Endothelial cell of umbilical vein (primary cell): Measurements from ENCODE around the gene DIPK1C. TPM values are rescaled to one million over a fixed set of nuclear protein-coding genes. Genes with fewer than 3 reads are reported as not detected.

Experiments used
- BruUV-seq: library from RNA; stranded (reverse); fragments of 400-500 nt; replicated peaks from 2 replicates; lab custom pipeline; 2021; lab: Mats Ljungman, UMichigan
- CTCF ChIA-PET: fragments of 300-600, 350-600 bp; sonication (Branson Sonifier 250); formaldehyde crosslinking; loops from one replicate; lab custom pipeline; 2021; ENCODE audit warnings: antibody characterized with exemption, inconsistent platforms; lab: Charles Lee
- POLR2A ChIA-PET: fragments of 300-600, 350-600 bp; sonication (Branson Sonifier 250); formaldehyde crosslinking; loops from one replicate; lab custom pipeline; 2021; ENCODE audit warnings: antibody characterized with exemption, inconsistent platforms; lab: Charles Lee
- DNase-seq: peaks from one replicate; pipeline ENCODE4 v3.0.0-alpha.2; 2011; ENCODE audit warnings: low read depth, low spot score
- FAIRE-seq: peaks from 2 replicates; lab custom pipeline; 2011; peaks lifted over from hg19 to GRCh38; lab: Jason Lieb, UNC
- H2AFZ ChIP-seq: 2 replicates; pipeline ENCODE4 v1.6.0; 2012; ENCODE audit warnings: low read depth, low read length, control low read depth, inconsistent platforms
- H3K27ac ChIP-seq: 2 replicates; pipeline ENCODE4 v1.5.1; 2011; ENCODE audit warnings: low read depth, mild to moderate bottlenecking, control low read depth, low read length, moderate library complexity; ENCODE audit not compliant: insufficient read depth
- H3K27me3 ChIP-seq, 2 experiments: 2 replicates each; pipeline versions ENCODE4 v1.6.0 to v1.6.1; 2011; ENCODE audit warnings: low read length in 2 of 2, mixed read lengths in 1 of 2; ENCODE audit not compliant: control insufficient read depth in 2 of 2, insufficient read depth in 2 of 2
- H3K36me3 ChIP-seq, 2 experiments: 2 replicates in 1 of 2; 3 replicates in 1 of 2; pipeline ENCODE4 v1.5.1; 2011; ENCODE audit warnings: low read length in 2 of 2, mild to moderate bottlenecking in 1 of 2, moderate library complexity in 1 of 2; ENCODE audit not compliant: control insufficient read depth in 2 of 2, insufficient read depth in 2 of 2; ENCODE audit errors: extremely low read depth in 1 of 2
- H3K4me1 ChIP-seq: 3 replicates; pipeline ENCODE4 v1.5.1; 2011; ENCODE audit warnings: mild to moderate bottlenecking, low read length; ENCODE audit not compliant: control insufficient read depth, insufficient read depth; ENCODE audit errors: extremely low read depth
- H3K4me2 ChIP-seq: 2 replicates; pipeline ENCODE4 v1.6.1; 2011; ENCODE audit warnings: low read length, control low read depth, mixed read lengths; ENCODE audit not compliant: insufficient read depth
- H3K4me3 ChIP-seq, 3 experiments: fragments of 200-600 bp in 1 of 3; sonication (generic), shearing (Covaris generic) in 1 of 3; replicated peaks in 1 of 3; 2 replicates each; pipeline ENCODE4 v1.5.1; 2011 to 2016; ENCODE audit warnings: control low read depth in 3 of 3, low read length in 3 of 3, mild to moderate bottlenecking in 2 of 3, inconsistent platforms in 1 of 3, low read depth in 1 of 3, moderate library complexity in 1 of 3; ENCODE audit not compliant: insufficient read depth in 1 of 3
- H3K79me2 ChIP-seq: 2 replicates; pipeline ENCODE4 v1.6.0; 2012; ENCODE audit warnings: low read length, inconsistent platforms; ENCODE audit not compliant: control insufficient read depth, insufficient read depth
- H3K9ac ChIP-seq: replicated peaks from 2 replicates; pipeline ENCODE3; 2011; ENCODE audit warnings: low read length, control low read depth; ENCODE audit not compliant: insufficient read depth; ENCODE audit errors: extremely low read depth
- H3K9me1 ChIP-seq: replicated peaks from 3 replicates; pipeline ENCODE4 v1.6.0; 2011; ENCODE audit warnings: mild to moderate bottlenecking, low read length; ENCODE audit not compliant: control insufficient read depth, insufficient read depth; ENCODE audit errors: extremely low read depth
- H3K9me3 ChIP-seq: replicated peaks from 2 replicates; pipeline ENCODE4 v1.5.1; 2012; ENCODE audit warnings: low read length, inconsistent platforms; ENCODE audit not compliant: control insufficient read depth, insufficient read depth
- H4K20me1 ChIP-seq: replicated peaks from 2 replicates; pipeline ENCODE3; 2011; ENCODE audit warnings: mild to moderate bottlenecking, low read length; ENCODE audit not compliant: control insufficient read depth, insufficient read depth; ENCODE audit errors: extremely low read depth
- CTCF ChIP-seq, 2 donors: IDR thresholded peaks; 1 replicate in 1 of 2; 2 replicates in 1 of 2; pipeline ENCODE4 v1.5.1; 2011; ENCODE audit warnings: low read length in 2 of 2, mild to moderate bottlenecking in 2 of 2, moderate library complexity in 2 of 2, control low read depth in 1 of 2, inconsistent platforms in 1 of 2, low read depth in 1 of 2; ENCODE audit not compliant: insufficient read depth in 1 of 2; ENCODE audit errors: extremely low read depth in 1 of 2
- EZH2 ChIP-seq: IDR thresholded peaks from 2 replicates; pipeline ENCODE4 v1.6.1; 2012; ENCODE audit warnings: borderline replicate concordance, low read depth, mild to moderate bottlenecking, moderate library complexity, low read length, inconsistent platforms; ENCODE audit not compliant: severe bottlenecking
- FOS ChIP-seq: IDR thresholded peaks from 2 replicates; pipeline ENCODE4 v1.6.1; 2011; ENCODE audit warnings: mild to moderate bottlenecking, low read length, moderate library complexity, borderline replicate concordance; ENCODE audit not compliant: insufficient read depth
- GATA2 ChIP-seq: IDR thresholded peaks from 2 replicates; pipeline ENCODE4 v1.7.0; 2011; ENCODE audit warnings: low read depth, mild to moderate bottlenecking, moderate library complexity, mixed read lengths, low read length; ENCODE audit not compliant: insufficient read length, insufficient read depth
- JUN ChIP-seq: IDR thresholded peaks from 2 replicates; pipeline ENCODE4 v1.6.1; 2011; ENCODE audit warnings: borderline replicate concordance, low read depth; ENCODE audit not compliant: insufficient read length, insufficient read depth
- MAX ChIP-seq: IDR thresholded peaks from 2 replicates; pipeline ENCODE4 v1.6.1; 2011; ENCODE audit not compliant: insufficient read depth, insufficient read length
- MYC ChIP-seq: IDR thresholded peaks from one replicate; pipeline ENCODE4 v1.6.1; 2011; ENCODE audit warnings: mild to moderate bottlenecking, low read depth, low read length
- POLR2AphosphoS5 ChIP-seq: IDR thresholded peaks from 2 replicates; pipeline ENCODE4 v1.6.1; 2012; ENCODE audit warnings: low read depth, mild to moderate bottlenecking, control low read depth, low read length, moderate library complexity; ENCODE audit not compliant: insufficient read depth
- dilution Hi-C: fragments of 300-500 bp; cut with MboI; formaldehyde crosslinking; loops from one replicate; pipeline ENCODE4 v1.15.0; 2019; ENCODE audit warnings: low sequenced_read_pairs; ENCODE audit not compliant: extremely low pct_ligation_motif_present
- intact Hi-C: fragments of 100-400 bp; cut with micrococcal nuclease; formaldehyde crosslinking; loops from one replicate; pipeline ENCODE4 v1.10.0; 2022
- polyA plus RNA-seq, 4 experiments: library from polyadenylated mRNA; depleted of rRNA in 3 of 4; stranded (reverse) in 3 of 4; unstranded in 1 of 4; fragments of >200 nt; gene quantifications; 2 replicates each; pipeline versions ENCODE4 v1.2.1 to v1.2.3, GENCODE V29; 2011 to 2012; ENCODE audit warnings: missing spikeins in 1 of 4
- total RNA-seq: library from RNA; stranded (reverse); gene quantifications from 2 replicates; pipeline ENCODE4 v1.2.3, GENCODE V29; 2021

Gene DIPK1C
- total and polyA plus RNA-seq, 2 donors (not counting 3 experiments of a cell fraction or from before 2014, with no cell fraction given), result not detected

- H4K20me1 ChIP-seq, result no peaks in the 10 kb centered on the region
- no peaks in the 10 kb centered on the region for H3K36me3 ChIP-seq
- no peak overlapping the region for H3K4me2 ChIP-seq
- no peaks in the 10 kb centered on the region for H3K79me2 ChIP-seq
- H3K9me3 ChIP-seq, result no peaks in the 10 kb centered on the region
- H3K27me3 ChIP-seq, result no peaks in the 10 kb centered on the region
- DNase-seq (no peak), FAIRE-seq (no peak)
- H3K9me1 ChIP-seq, result no peaks in the 10 kb centered on the region
- CTCF ChIA-PET, result no interaction called here
- POLR2A ChIA-PET, result no interaction called here
- no peak overlapping the region for H3K4me3 ChIP-seq
- no peak overlapping the region for H3K9ac ChIP-seq
- dilution Hi-C loops, result no loop called here
- no peaks in the 10 kb centered on the region for H3K4me1 ChIP-seq
- H3K27ac ChIP-seq, result no peak overlapping the region
- intact Hi-C loops, result no loop called here
- BruUV-seq, result no TSS peak
- H2AFZ ChIP-seq, result no peak overlapping the region
- TF ChIP-seq MYC, result no peak
- TF ChIP-seq CTCF (IDR thresholded peaks at IDR 0.05; ENCODE audit: extremely low read depth in 1 of 2, insufficient read depth in 1 of 2, low read depth in 1 of 2, low read length in 2 of 2), result no peak
- no peak for TF ChIP-seq POLR2AphosphoS5
- TF ChIP-seq GATA2, result no peak
- no peak for TF ChIP-seq MAX
- no peak for TF ChIP-seq FOS
- no peak for TF ChIP-seq JUN
- no peak for TF ChIP-seq EZH2
These were observed 37.3 kb downstream of the DIPK1C start for GRCh38 chr18:74419761-74420160.
